ENCODE measurements around the gene ATOX1.

The ATOX1 gene

DNA sequence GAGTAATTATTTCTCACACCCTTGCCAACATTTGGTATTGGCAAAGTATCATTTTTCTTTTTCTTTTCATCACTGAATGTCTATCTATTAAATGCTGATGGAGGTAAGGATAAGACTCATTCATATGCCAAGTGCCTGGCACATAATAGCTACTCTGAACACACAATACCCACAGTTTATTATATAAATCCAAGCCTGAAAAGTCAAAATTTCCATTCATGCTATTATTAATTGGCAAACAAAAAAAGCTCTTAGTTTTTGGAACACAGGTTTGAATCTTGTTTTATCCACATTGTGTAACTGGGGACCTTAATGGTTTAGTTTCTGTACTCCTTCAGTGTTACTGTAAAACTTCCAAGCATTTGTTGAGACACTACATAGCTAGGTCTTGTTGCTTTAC, 6.4 kb upstream of the ATOX1 start:
- Histone ChIP-seq H3K27ac (no peak overlapping the region), H3K4me3 (ENCODE audit: low read depth, low read length) (no peak overlapping the region), H3K36me3 (no peaks in the 10 kb centered on the region), H3K27me3 (ENCODE audit: insufficient read depth, low read depth, severe bottlenecking) (no peaks in the 10 kb centered on the region), H3K9me3 (ENCODE audit: severe bottlenecking) (no peaks in the 10 kb centered on the region)
- no peak for TF ChIP-seq CTCF (IDR thresholded peaks at IDR 0.05; ENCODE audit: low read depth, low read length)
- no peak for DNase-seq

- Histone ChIP-seq H3K27ac (peak overlapping the region; percentile 76), H3K36me3 (peaks cover 2% of the 10 kb centered on the region), H3K27me3 (ENCODE audit: insufficient read depth, low read depth, severe bottlenecking) (no peaks in the 10 kb centered on the region), H3K4me3 (ENCODE audit: low read depth, low read length) (peak overlapping the region; percentile 64), H3K9me3 (ENCODE audit: severe bottlenecking) (no peaks in the 10 kb centered on the region)
- no peak for DNase-seq
- no peak for TF ChIP-seq CTCF (IDR thresholded peaks at IDR 0.05; ENCODE audit: low read depth, low read length)
These were observed 346 bp downstream of the ATOX1 start for GRCh38 chr5:151758141-151758429.

- DNase-seq: peak; percentile 14
- TF ChIP-seq CTCF (IDR thresholded peaks at IDR 0.05; ENCODE audit: low read depth, low read length): no peak
These were observed 944 bp downstream of the ATOX1 start for GRCh38 chr5:151757233-151758140.

DNA sequence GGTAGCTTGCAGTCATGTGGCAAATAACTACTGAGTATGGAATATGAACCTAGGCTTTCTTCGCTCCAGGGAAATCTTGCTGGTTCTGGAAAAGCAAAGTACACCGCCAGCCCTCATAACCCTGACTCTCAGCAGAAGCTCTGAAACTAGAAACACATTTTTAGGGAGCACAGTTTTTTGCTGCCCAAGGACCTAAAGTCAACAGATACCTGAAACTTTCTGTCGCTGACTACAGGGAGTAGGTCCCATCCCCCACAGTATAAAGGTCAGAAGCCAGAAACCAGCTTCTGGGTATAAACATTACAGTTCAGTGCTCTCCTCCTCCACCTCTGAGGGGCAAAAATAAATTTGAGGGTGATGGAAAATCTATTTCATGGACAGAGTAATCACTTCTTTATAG, 3.0 kb downstream of the ATOX1 start:
- H3K4me3 ChIP-seq (ENCODE audit: low read depth, low read length): no peak overlapping the region
- no peak for DNase-seq
- H3K27ac ChIP-seq: no peak overlapping the region

More at GRCh38 chr5:151757233-151758140, 944 bp downstream of the ATOX1 start:
- Histone ChIP-seq H3K4me3 (ENCODE audit: low read depth, low read length) (peak overlapping the region; percentile 64), H3K9me3 (ENCODE audit: severe bottlenecking) (no peaks in the 10 kb centered on the region), H3K27ac (no peak overlapping the region), H3K27me3 (ENCODE audit: insufficient read depth, low read depth, severe bottlenecking) (no peaks in the 10 kb centered on the region), H3K36me3 (peaks cover 5% of the 10 kb centered on the region)

DNA sequence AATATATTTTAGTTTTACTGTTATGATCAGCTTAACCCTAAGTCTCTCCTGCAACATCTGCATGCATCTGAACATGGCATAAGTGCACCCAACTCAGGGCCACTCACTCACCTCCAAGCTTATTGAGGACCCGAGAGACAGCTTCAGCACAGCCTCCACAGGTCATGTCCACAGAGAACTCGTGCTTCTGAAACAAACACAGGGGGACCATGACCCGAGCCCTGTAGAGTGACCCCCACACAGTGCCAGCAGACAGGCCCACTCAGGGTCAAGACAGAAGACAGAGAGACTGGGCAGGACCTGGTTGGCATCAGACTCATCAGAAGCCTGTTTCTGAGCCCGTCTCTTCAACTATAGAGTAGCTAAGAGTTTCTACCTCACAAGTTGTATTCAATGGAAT, 6.8 kb downstream of the ATOX1 start:
- no peak overlapping the region for H3K4me3 ChIP-seq (ENCODE audit: low read depth, low read length)
- DNase-seq: no peak
- no peak for TF ChIP-seq CTCF (IDR thresholded peaks at IDR 0.05; ENCODE audit: low read depth, low read length)
- no peaks in the 10 kb centered on the region for H3K9me3 ChIP-seq (ENCODE audit: severe bottlenecking)
- no peaks in the 10 kb centered on the region for H3K27me3 ChIP-seq (ENCODE audit: insufficient read depth, low read depth, severe bottlenecking)
- no peak overlapping the region for H3K27ac ChIP-seq
- peaks cover 5% of the 10 kb centered on the region for H3K36me3 ChIP-seq

More for the DNA sequence above, 3.0 kb downstream of the ATOX1 start:
- TF ChIP-seq CTCF (IDR thresholded peaks at IDR 0.05; ENCODE audit: low read depth, low read length): no peak
- no peaks in the 10 kb centered on the region for H3K9me3 ChIP-seq (ENCODE audit: severe bottlenecking)
- peaks cover 5% of the 10 kb centered on the region for H3K36me3 ChIP-seq
- no peaks in the 10 kb centered on the region for H3K27me3 ChIP-seq (ENCODE audit: insufficient read depth, low read depth, severe bottlenecking)

DNA sequence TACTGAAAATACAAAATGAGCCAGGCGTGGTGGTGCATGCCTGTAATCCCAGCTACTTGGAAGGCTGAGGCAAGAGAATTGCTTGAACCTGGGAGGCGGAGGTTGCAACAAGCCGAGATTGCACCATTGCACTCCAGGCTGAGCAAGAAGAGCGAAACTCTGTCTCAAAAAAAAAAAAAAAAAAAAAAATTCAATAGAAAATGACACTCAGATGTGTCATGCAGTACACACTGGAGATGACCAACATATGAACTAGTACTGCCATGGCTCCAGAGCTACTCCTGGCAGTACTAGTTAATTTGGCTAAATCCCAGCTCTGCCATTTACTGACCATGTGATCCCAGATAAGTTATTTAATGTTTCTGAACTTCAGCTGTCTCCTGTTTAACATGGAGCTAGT, 7.3 kb downstream of the ATOX1 start:
- DNase-seq: no peak
- Histone ChIP-seq H3K27me3 (ENCODE audit: insufficient read depth, low read depth, severe bottlenecking) (no peaks in the 10 kb centered on the region), H3K36me3 (peaks cover 5% of the 10 kb centered on the region), H3K9me3 (ENCODE audit: severe bottlenecking) (no peaks in the 10 kb centered on the region), H3K27ac (no peak overlapping the region), H3K4me3 (ENCODE audit: low read depth, low read length) (no peak overlapping the region)
- TF ChIP-seq CTCF (IDR thresholded peaks at IDR 0.05; ENCODE audit: low read depth, low read length): no peak
